ENCODE data around the gene LBHD1. TPM values are rescaled to one million over a fixed set of nuclear protein-coding genes. Genes with fewer than 3 reads are reported as not detected.
"Not testable (repeated sequence)": the region's sequence is repeated elsewhere in the genome, so short reads cannot be mapped to it uniquely, and the experiment has no call there.

The LBHD1 gene
- total RNA-seq, 2 experiments from 2014 or later, result 12.0 to 12.9 TPM

DNA sequence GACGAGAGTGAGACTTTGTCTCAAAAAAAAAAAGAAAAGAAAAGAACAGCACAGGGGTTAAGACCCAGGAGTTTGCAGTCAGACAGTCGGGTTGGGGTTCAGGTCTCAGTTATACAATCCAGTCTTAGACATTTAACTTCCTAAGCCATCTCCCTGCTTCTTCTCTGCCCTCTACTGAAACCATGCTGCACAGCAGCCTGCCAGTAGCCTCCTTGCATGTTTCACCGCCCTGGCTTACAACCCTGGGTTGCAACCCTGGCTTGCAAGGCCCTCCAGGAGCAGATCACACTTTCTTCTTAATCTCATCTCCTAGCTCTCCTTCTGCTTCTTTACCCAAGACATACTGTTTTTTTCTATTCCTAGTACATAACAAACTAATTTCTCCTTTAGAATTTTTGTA lies 44.4 kb downstream of the LBHD1 start:
- intact Hi-C loops (cut with micrococcal nuclease), result no loop called here
- TF ChIP-seq, protein P1, sequence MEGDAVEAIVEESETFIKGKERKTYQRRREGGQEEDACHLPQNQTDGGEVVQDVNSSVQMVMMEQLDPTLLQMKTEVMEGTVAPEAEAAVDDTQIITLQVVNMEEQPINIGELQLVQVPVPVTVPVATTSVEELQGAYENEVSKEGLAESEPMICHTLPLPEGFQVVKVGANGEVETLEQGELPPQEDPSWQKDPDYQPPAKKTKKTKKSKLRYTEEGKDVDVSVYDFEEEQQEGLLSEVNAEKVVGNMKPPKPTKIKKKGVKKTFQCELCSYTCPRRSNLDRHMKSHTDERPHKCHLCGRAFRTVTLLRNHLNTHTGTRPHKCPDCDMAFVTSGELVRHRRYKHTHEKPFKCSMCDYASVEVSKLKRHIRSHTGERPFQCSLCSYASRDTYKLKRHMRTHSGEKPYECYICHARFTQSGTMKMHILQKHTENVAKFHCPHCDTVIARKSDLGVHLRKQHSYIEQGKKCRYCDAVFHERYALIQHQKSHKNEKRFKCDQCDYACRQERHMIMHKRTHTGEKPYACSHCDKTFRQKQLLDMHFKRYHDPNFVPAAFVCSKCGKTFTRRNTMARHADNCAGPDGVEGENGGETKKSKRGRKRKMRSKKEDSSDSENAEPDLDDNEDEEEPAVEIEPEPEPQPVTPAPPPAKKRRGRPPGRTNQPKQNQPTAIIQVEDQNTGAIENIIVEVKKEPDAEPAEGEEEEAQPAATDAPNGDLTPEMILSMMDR (IDR thresholded peaks at IDR 0.05), result no peak
- peak overlapping the region; percentile 14 for H3K27ac Mint-ChIP-seq

DNA sequence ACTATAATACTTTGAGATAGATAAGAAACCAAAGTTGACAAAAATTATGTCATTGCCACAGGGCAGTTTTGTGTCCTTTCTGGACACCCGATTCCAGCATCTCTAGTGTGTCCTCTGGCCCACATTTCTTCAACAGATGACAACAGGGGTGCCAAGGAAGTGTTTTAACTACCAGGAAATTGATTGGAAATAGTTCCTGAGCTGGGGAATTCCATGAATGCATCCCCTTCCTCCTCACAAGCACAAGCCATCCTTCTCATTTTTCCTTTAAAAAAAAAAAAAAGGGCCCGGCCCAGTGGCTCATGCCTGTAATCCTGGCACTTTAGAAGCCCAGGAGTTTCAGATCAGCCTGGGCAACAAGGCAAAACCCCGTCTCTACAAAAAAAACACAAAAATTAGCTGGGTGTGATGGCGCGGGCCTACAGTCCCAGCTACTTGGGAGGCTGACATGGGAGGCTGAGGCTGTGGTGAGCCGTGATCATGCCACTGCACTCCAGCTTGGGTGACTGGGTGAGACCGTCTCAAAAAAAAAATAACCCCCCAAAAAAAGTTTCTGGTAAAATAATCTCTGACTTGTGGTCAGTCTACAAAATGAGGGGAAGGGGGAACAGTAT lies 49.5 kb downstream of the LBHD1 start:
- Mint-ChIP-seq H3K4me3 (peak overlapping the region; percentile 88), H3K4me1 (ENCODE audit: low read depth) (peaks cover 24% of the 10 kb centered on the region), H3K27ac (peak overlapping the region; percentile 87), H3K9me3 (no peaks in the 10 kb centered on the region), H3K27me3 (no peaks in the 10 kb centered on the region), H3K36me3 (ENCODE audit: low read depth) (peaks cover 34% of the 10 kb centered on the region)
- no peak for ATAC-seq
- intact Hi-C loops (cut with micrococcal nuclease), result no loop called here
- DNase-seq, result no peak
- POLR2A ChIA-PET, result interaction anchor here (0.6 to 5.1 kb wide), 17 partner anchors 11 to 233 kb away, joined by 3 to 48 read pairs (median 8); partner anchors contain the start of genes C11orf98, CSKMT, EML3 and GANAB
- TF ChIP-seq, protein P1 (IDR thresholded peaks at IDR 0.05), result no peak
- CTCF ChIA-PET, result interaction anchor here (0.6 to 3.9 kb wide), 7 partner anchors 11 to 85 kb away, joined by 3 to 26 read pairs (median 4); partner anchors contain the start of genes EML3, GNG3, MTA2 and ROM1

More for the DNA sequence above, 44.4 kb downstream of the LBHD1 start:
- Mint-ChIP-seq H3K4me1 (ENCODE audit: low read depth) (peaks cover 5% of the 10 kb centered on the region), H3K36me3 (ENCODE audit: low read depth) (peaks cover 40% of the 10 kb centered on the region), H3K9me3 (no peaks in the 10 kb centered on the region), H3K27me3 (no peaks in the 10 kb centered on the region), H3K4me3 (no peak overlapping the region)
- ChIA-PET CTCF (interaction anchor here (1.2 to 1.6 kb wide), 2 partner anchors 13 to 67 kb away, joined by 3 to 5 read pairs; no protein-coding TSS in a partner anchor), POLR2A (no interaction called here)
- DNase-seq, result peak; percentile 12
- ATAC-seq, result peak; percentile 37

DNA sequence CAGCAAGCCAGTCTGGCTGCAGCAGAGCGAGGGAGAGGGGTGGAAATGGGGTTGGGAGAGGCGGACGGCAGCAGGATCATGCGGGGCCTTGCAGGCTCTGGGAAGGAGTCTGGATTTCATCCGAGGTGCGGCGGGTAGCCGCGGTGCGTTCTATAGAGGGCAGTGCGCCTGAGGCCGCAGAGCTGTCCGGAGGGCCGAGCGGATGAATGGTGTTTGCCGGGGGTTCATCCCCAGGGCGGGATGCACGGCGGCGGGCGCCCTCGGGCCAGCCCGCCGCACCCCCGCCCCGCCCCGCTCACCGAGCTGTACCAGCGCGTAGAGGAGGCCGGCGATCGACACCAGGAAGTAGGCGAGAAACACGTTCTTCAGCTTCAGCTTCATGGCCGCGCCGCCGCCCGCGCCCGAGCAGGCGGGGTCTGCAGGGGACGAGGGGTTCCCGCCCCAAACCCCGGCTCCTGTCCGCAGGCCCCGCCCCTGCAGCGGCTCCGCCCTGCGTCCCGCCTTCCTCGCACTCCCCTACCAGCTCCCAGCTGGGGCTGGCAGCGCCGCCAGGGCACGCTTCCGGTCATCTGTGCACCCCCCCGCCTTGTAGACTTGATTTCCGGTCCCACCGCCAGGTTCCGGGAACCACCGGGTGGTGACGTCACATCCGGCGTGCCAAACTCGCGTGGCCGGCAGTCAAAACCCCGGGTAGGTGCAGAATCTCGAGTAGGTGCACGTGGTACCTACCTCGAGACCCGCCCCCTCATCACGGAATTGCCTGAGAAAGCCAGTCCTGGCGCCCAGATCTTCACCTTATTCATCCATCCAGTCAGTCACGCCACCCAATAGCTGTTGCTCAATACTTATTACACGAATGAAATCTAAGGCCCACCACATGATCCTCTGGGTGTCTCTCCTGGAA lies 50.2 kb downstream of the LBHD1 start, which contains the start of gene B3GAT3:
Gene B3GAT3 (minus strand): TSS at position 420 of the 904 bp plus-strand sequence. CDS start 39 bp downstream, at position 381.
- CTCF ChIA-PET, result interaction anchor here (0.6 to 3.9 kb wide), 7 partner anchors 10 to 72 kb away, joined by 3 to 26 read pairs (median 4); partner anchors contain the start of genes EML3, MTA2 and ROM1
- Mint-ChIP-seq H3K27me3 (no peaks in the 10 kb centered on the region), H3K27ac (peak within 1 kb of the TSS; percentile 91), H3K9me3 (no peaks in the 10 kb centered on the region), H3K36me3 (ENCODE audit: low read depth) (peaks cover 34% of the 10 kb centered on the region), H3K4me3 (peak within 1 kb of the TSS; percentile 88), H3K4me1 (ENCODE audit: low read depth) (peaks cover 24% of the 10 kb centered on the region)
- TF ChIP-seq, protein P1 (IDR thresholded peaks at IDR 0.05), result no peak
- ATAC-seq (peak; percentile 94), DNase-seq (peak; percentile 98)
- intact Hi-C loops (cut with micrococcal nuclease), result no loop called here
- POLR2A ChIA-PET, result interaction anchor here (0.7 to 5.1 kb wide), 23 partner anchors 10 to 233 kb away, joined by 3 to 48 read pairs (median 5); partner anchors contain the start of genes C11orf98, CSKMT, EML3 and GANAB

DNA sequence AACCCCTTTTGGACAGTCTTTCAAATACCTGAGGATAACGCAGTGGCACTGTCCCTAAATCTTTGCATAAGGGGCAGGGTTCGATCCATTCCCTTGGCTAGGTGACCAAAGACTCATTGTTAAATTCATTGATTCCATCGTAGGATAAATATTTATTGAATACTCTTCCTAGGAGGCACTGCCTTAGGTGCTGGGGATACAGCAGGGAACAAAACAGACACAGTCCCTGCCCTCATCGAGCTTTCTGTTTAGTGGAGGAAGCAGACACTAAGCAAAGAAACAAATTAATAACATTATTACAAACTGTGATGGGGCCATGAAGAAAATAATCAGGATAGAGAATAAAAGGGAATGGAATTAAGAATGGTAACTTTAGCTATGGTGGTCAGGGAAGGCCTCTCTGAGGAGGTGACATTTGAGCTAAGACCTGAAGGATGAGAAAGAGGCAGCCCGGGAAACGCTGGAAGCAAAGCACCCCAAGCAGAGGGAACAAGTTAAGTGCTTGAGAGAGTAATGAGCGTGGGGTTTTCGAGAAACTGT lies 51.0 kb downstream of the LBHD1 start:
- DNase-seq (no peak), ATAC-seq (no peak)
- peak overlapping the region; percentile 88 for H3K4me3 Mint-ChIP-seq
- ChIA-PET CTCF (interaction anchor here (1.0 to 3.9 kb wide), 6 partner anchors 9 to 73 kb away, joined by 3 to 26 read pairs (median 4); partner anchors contain the start of genes EML3 and ROM1), POLR2A (interaction anchor here (0.7 to 5.1 kb wide), 20 partner anchors 9 to 220 kb away, joined by 3 to 48 read pairs (median 6); partner anchors contain the start of genes C11orf98, CSKMT, EML3 and GANAB)
- H3K27ac Mint-ChIP-seq, result peak overlapping the region; percentile 91
- intact Hi-C loops (cut with micrococcal nuclease), result no loop called here
- H3K9me3 Mint-ChIP-seq, result no peaks in the 10 kb centered on the region
- no peaks in the 10 kb centered on the region for H3K27me3 Mint-ChIP-seq
- TF ChIP-seq, protein P1 (IDR thresholded peaks at IDR 0.05), result no peak
- H3K36me3 Mint-ChIP-seq (ENCODE audit: low read depth), result peaks cover 39% of the 10 kb centered on the region
- H3K4me1 Mint-ChIP-seq (ENCODE audit: low read depth), result peaks cover 24% of the 10 kb centered on the region

DNA sequence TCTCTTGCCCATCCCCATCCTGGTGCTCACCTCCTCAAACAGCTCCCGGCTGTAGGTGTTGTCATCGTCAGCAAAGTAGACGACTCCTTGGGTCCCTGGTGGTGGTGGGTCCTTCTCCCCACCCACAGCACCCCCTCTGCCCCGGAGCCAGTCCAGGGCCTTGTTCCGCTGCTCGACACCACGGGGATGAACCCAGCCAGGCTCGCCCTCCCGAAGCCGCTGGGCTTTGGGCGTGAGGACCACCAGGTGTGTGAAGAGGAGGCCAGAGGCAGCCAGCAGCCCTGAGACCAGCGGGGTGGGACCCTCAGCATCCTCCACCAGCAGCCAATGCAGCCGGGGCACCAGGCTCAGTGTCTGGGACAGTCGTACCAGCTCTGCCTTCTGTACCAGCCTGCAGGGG lies 55.1 kb downstream of the LBHD1 start:
- ChIA-PET CTCF (interaction anchor here (1.0 kb wide), 1 partner anchor 25 kb away, joined by 3 read pairs; the partner anchor contains the start of gene TUT1), POLR2A (interaction anchor here (0.7 to 1.4 kb wide), 5 partner anchors 12 to 224 kb away, joined by 3 to 5 read pairs (median 5); partner anchors contain the start of genes C11orf98, CSKMT and TUT1)
- peaks cover 35% of the 10 kb centered on the region for H3K4me1 Mint-ChIP-seq (ENCODE audit: low read depth)
- peaks cover 34% of the 10 kb centered on the region for H3K36me3 Mint-ChIP-seq (ENCODE audit: low read depth)
- ATAC-seq; H3K4me3 Mint-ChIP-seq; H3K9me3 Mint-ChIP-seq; DNase-seq; H3K27me3 Mint-ChIP-seq; H3K27ac Mint-ChIP-seq; intact Hi-C loops (cut with micrococcal nuclease): not testable (repeated sequence)

Measured in activated CD8-positive, alpha-beta T cell treated with anti-CD3 and anti-CD28 coated beads for 36 hours (primary cell).